SK-N-SH treated with all-trans-retinoic acid at 6 μM for 48 hours (cell line): ENCODE results near the gene PRR7.

ENCODE experiments used
- ATAC-seq: fragments of 200-7000 bp; cut with Tn5 transposase; 3 replicates; pipeline ENCODE4 v1.9.1; 2020; ENCODE audit warnings: mild to moderate bottlenecking, moderate library complexity
- ARNTL ChIP-seq: fragments of 450-650 bp; formaldehyde crosslinking; IDR thresholded peaks from 2 replicates; pipeline ENCODE4 v1.5.0; 2020; ENCODE audit warnings: low read depth, mild to moderate bottlenecking, moderate library complexity, borderline replicate concordance
- CREB5 ChIP-seq: fragments of 250-450 bp; sonication (Bioruptor Pico); IDR thresholded peaks from 2 replicates; pipeline ENCODE4 v1.5.1; 2020; ENCODE audit warnings: low read depth, mild to moderate bottlenecking, moderate library complexity
- CSDC2 ChIP-seq: fragments of 250-450 bp; sonication (Bioruptor Pico); IDR thresholded peaks from 2 replicates; pipeline ENCODE4 v1.5.0; 2020; ENCODE audit warnings: mild to moderate bottlenecking, moderate library complexity
- CSRNP3 ChIP-seq: fragments of 250-450 bp; sonication (Bioruptor Pico); IDR thresholded peaks from 2 replicates; pipeline ENCODE4 v1.5.1; 2021; ENCODE audit warnings: mild to moderate bottlenecking, moderate library complexity
- ESRRG ChIP-seq: fragments of 250-450 bp; sonication (Bioruptor Pico); IDR thresholded peaks from 2 replicates; pipeline ENCODE4 v1.6.1; 2021; ENCODE audit warnings: mild to moderate bottlenecking
- GLIS3 ChIP-seq: fragments of 250-450 bp; sonication (Bioruptor Pico); IDR thresholded peaks from 2 replicates; pipeline ENCODE4 v1.5.0; 2020; ENCODE audit warnings: mild to moderate bottlenecking, moderate library complexity
- ISL1 ChIP-seq: fragments of 250-450 bp; sonication (Bioruptor Pico); IDR thresholded peaks from 2 replicates; pipeline ENCODE4 v2.1.2; 2022; ENCODE audit warnings: mild to moderate bottlenecking, moderate library complexity
- OSR1 ChIP-seq: fragments of 250-450 bp; sonication (Bioruptor Pico); IDR thresholded peaks from 2 replicates; pipeline ENCODE4 v1.8.0; 2022; ENCODE audit warnings: moderate library complexity, mild to moderate bottlenecking, inconsistent platforms
- PATZ1 ChIP-seq: fragments of 250-450 bp; sonication (Bioruptor Pico); IDR thresholded peaks from 2 replicates; pipeline ENCODE4 v1.8.0; 2020; ENCODE audit warnings: mild to moderate bottlenecking, moderate library complexity, borderline replicate concordance
- PPARA ChIP-seq: fragments of 250-450 bp; sonication (Bioruptor Pico); IDR thresholded peaks from 2 replicates; pipeline ENCODE4 v1.5.0; 2020; ENCODE audit warnings: mild to moderate bottlenecking, borderline replicate concordance
- RARB ChIP-seq: fragments of 250-450 bp; sonication (Bioruptor Pico); IDR thresholded peaks from 2 replicates; pipeline ENCODE4 v1.8.0; 2021; ENCODE audit warnings: mild to moderate bottlenecking, moderate library complexity
- SNAI2 ChIP-seq: fragments of 250-450 bp; sonication (Bioruptor Pico); IDR thresholded peaks from 2 replicates; pipeline ENCODE4 v1.5.0; 2020; ENCODE audit warnings: mild to moderate bottlenecking, moderate library complexity
- TCF4 ChIP-seq: fragments of 250-450 bp; sonication (Bioruptor Pico); IDR thresholded peaks from 2 replicates; pipeline ENCODE4 v1.8.0; 2021; ENCODE audit warnings: mild to moderate bottlenecking, moderate library complexity, borderline replicate concordance
- TOX ChIP-seq: fragments of 250-450 bp; sonication (Bioruptor Pico); IDR thresholded peaks from 2 replicates; pipeline ENCODE4 v1.8.0; 2021; ENCODE audit warnings: mild to moderate bottlenecking, moderate library complexity, borderline replicate concordance
- TSHZ2 ChIP-seq: fragments of 250-450 bp; sonication (Bioruptor Pico); IDR thresholded peaks from 2 replicates; pipeline ENCODE4 v1.5.0; 2020; ENCODE audit warnings: mild to moderate bottlenecking, moderate library complexity
- ZFP3 ChIP-seq: fragments of 250-450 bp; sonication (Bioruptor Pico); IDR thresholded peaks from 2 replicates; pipeline ENCODE4 v1.5.0; 2020; ENCODE audit warnings: mild to moderate bottlenecking, moderate library complexity
- ZFP30 ChIP-seq: fragments of 450-650 bp; formaldehyde crosslinking; IDR thresholded peaks from 2 replicates; pipeline ENCODE4 v1.5.0; 2022; ENCODE audit warnings: mild to moderate bottlenecking, moderate library complexity
- ZNF70 ChIP-seq: fragments of 450-650 bp; formaldehyde crosslinking; IDR thresholded peaks from 2 replicates; pipeline ENCODE4 v1.5.0; 2020; ENCODE audit warnings: mild to moderate bottlenecking, moderate library complexity
- ZNF8 ChIP-seq: fragments of 450-650 bp; formaldehyde crosslinking; IDR thresholded peaks from 2 replicates; pipeline ENCODE4 v1.5.0; 2020; ENCODE audit warnings: mild to moderate bottlenecking, moderate library complexity

PRR7 gene

GRCh38 chr5:177443144-177443983 is 3.2 kb upstream of the PRR7 start:
- TF ChIP-seq ZFP3 (CRISPR knock-in tag) (no peak), ESRRG (CRISPR knock-in tag) (no peak), TCF4 (CRISPR knock-in tag) (no peak), RARB (no peak), CSDC2 (CRISPR knock-in tag) (no peak)
- ATAC-seq = no peak

GRCh38 chr5:177444106-177445051 is 2.2 kb upstream of the PRR7 start:
- no peak for ATAC-seq
- TF ChIP-seq TOX = no peak
- TF ChIP-seq ZNF8 (CRISPR knock-in tag) = no peak
- no peak for TF ChIP-seq ZFP3 (CRISPR knock-in tag)
- TF ChIP-seq OSR1 (CRISPR knock-in tag) = no peak
- no peak for TF ChIP-seq ZNF70 (CRISPR knock-in tag)

- no peak for TF ChIP-seq CSRNP3 (CRISPR knock-in tag)
- no peak for TF ChIP-seq ZNF8 (CRISPR knock-in tag)
- TF ChIP-seq CSDC2 (CRISPR knock-in tag) = no peak
- TF ChIP-seq ZFP30 (CRISPR knock-in tag) = no peak
- no peak for TF ChIP-seq CREB5
- TF ChIP-seq TSHZ2 = no peak
- TF ChIP-seq TOX = no peak
- TF ChIP-seq ISL1 (CRISPR knock-in tag) = no peak
- no peak for TF ChIP-seq PATZ1 (CRISPR knock-in tag)
- no peak for TF ChIP-seq SNAI2
- no peak for ATAC-seq
Measured at GRCh38 chr5:177445052-177445916, 1.3 kb upstream of the PRR7 start.

- ATAC-seq = no peak
- no peak for TF ChIP-seq CREB5
- TF ChIP-seq ARNTL (CRISPR knock-in tag) = no peak
- TF ChIP-seq ISL1 (CRISPR knock-in tag) = no peak
- TF ChIP-seq TSHZ2 = no peak
- TF ChIP-seq TCF4 (CRISPR knock-in tag) = no peak
- no peak for TF ChIP-seq PPARA (CRISPR knock-in tag)
- TF ChIP-seq ZNF8 (CRISPR knock-in tag) = no peak
- TF ChIP-seq CSDC2 (CRISPR knock-in tag) = no peak
- TF ChIP-seq TOX = no peak
- TF ChIP-seq GLIS3 = no peak
- no peak for TF ChIP-seq ESRRG (CRISPR knock-in tag)
- no peak for TF ChIP-seq RARB
Measured at GRCh38 chr5:177445917-177446199, 756 bp upstream of the PRR7 start.
